ENCODE measurements around the gene ELANE. TPM values are rescaled to one million over a fixed set of nuclear protein-coding genes. Genes with fewer than 3 reads are reported as not detected.

ELANE gene
- total RNA-seq, 4 donors from 2014 or later, result 0.72 to 7.7 (median 1.0) TPM; not detected in 1

DNA sequence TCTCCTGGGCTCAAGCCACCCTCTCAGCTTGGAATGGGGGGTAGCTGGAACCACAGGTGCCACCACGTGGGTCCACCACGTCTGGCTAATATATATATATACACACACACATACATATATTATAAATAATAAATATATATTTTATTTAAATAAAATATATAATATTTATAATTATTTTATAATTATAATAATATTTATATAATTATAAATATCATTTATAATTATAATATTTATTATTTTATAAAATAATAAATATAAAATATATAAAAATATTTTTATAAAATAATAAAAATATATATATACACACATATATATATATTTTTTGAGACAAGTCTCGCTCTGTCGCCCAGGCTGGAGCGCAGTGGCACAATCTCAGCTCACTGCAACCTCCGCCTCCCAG, 2.4 kb downstream of the ELANE start:
- DNase-seq (ENCODE audit: low spot score) (no peak), ATAC-seq (ENCODE audit: low FRiP score) (no peak)
- TF ChIP-seq, protein P1, sequence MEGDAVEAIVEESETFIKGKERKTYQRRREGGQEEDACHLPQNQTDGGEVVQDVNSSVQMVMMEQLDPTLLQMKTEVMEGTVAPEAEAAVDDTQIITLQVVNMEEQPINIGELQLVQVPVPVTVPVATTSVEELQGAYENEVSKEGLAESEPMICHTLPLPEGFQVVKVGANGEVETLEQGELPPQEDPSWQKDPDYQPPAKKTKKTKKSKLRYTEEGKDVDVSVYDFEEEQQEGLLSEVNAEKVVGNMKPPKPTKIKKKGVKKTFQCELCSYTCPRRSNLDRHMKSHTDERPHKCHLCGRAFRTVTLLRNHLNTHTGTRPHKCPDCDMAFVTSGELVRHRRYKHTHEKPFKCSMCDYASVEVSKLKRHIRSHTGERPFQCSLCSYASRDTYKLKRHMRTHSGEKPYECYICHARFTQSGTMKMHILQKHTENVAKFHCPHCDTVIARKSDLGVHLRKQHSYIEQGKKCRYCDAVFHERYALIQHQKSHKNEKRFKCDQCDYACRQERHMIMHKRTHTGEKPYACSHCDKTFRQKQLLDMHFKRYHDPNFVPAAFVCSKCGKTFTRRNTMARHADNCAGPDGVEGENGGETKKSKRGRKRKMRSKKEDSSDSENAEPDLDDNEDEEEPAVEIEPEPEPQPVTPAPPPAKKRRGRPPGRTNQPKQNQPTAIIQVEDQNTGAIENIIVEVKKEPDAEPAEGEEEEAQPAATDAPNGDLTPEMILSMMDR (IDR thresholded peaks at IDR 0.05), result no peak

GRCh38 chr19:855142-855541, 3.0 kb downstream of the ELANE start:
- TF ChIP-seq, protein P1 (IDR thresholded peaks at IDR 0.05), result no peak
- no peak for ATAC-seq (ENCODE audit: low FRiP score)
- DNase-seq (ENCODE audit: low spot score), result no peak

DNA sequence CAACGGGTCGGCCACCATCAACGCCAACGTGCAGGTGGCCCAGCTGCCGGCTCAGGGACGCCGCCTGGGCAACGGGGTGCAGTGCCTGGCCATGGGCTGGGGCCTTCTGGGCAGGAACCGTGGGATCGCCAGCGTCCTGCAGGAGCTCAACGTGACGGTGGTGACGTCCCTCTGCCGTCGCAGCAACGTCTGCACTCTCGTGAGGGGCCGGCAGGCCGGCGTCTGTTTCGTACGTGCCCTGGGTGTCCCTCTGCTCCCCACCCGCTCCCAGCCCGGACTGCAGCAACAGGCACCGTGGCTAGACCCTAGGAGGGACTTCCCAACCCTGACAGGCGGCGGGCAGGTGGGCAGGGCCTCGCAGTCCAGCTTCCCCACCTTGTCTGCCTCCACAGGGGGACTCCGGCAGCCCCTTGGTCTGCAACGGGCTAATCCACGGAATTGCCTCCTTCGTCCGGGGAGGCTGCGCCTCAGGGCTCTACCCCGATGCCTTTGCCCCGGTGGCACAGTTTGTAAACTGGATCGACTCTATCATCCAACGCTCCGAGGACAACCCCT, 3.5 kb downstream of the ELANE start:
- TF ChIP-seq, protein P1 (IDR thresholded peaks at IDR 0.05), result no peak
- DNase-seq (ENCODE audit: low spot score) (no peak), ATAC-seq (ENCODE audit: low FRiP score) (no peak)

- ATAC-seq (ENCODE audit: low FRiP score), result no peak
- TF ChIP-seq, protein P1 (IDR thresholded peaks at IDR 0.05), result no peak
- no peak for DNase-seq (ENCODE audit: low spot score)
These were observed 6.2 kb downstream of the ELANE start for GRCh38 chr19:858284-858683.

DNA sequence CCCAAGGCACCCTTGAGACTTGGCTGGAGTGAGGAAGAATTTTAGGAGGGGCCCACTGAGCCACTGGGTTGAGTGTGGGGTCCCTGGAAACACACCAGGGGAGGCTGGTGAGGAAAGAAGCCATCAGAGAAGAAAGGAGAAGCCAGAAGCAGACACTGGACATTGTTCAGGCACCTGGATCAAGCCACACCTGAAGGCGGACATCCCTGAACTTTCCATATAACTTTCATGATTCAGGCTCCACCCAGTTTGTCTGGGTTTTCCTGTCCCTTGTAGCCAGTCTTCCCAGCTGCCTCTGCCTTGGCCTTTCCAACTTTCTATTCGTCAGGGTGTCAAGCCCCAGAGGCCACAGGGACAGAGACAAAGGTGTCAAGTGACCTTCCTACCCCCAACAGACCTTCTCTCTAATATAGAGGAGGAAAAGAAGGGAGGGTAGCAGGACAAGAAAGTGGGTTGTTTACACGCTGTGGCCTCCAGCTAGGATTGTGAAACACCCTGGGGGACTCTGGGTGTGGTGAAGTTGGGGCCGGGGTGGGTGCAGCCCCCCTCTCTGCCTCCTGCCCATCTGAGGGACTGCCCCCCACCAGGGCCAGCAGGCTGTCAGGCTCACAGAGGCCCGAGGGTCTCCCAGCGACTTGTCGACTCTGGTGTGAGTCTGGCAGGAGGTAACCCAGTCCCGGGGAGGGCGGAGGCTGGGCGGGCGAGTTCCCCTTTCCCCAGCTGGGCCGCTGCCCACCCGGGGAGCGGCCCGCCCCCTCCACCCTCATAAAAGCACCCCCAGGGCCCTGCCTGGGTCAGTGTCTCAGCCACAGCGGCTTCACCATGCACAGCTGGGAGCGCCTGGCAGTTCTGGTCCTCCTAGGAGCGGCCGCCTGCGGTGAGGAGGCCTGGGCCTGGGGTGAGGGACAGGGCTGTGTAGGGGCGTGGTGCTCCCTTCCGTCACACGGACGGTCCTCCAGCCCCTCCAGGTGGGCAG, 7.1 kb downstream of the ELANE start, which contains the start of gene CFD:
Gene CFD, plus strand, starts transcription at position 797 of the 976 bp plus-strand sequence. Its CDS starts 26 bp downstream, at position 823.
- TF ChIP-seq, protein P1 (IDR thresholded peaks at IDR 0.05), result no peak
- ATAC-seq (ENCODE audit: low FRiP score) (no peak), DNase-seq (ENCODE audit: low spot score) (no peak)

- TF ChIP-seq, protein P1 (IDR thresholded peaks at IDR 0.05), result no peak
These were observed 9.1 kb downstream of the ELANE start for GRCh38 chr19:861141-861755.

More at GRCh38 chr19:861141-861755, 9.1 kb downstream of the ELANE start:
- DNase-seq (ENCODE audit: low spot score) (no peak), ATAC-seq (ENCODE audit: low FRiP score) (no peak)
